HG03139 (cell line): ENCODE data around the gene HOXB5.

ENCODE experiments used
- ATAC-seq: cut with Tn5 transposase; IDR thresholded peaks from one replicate; pipeline ENCODE4 v1.9.1; 2021; ENCODE audit not compliant: unreplicated experiment

The HOXB5 gene

DNA sequence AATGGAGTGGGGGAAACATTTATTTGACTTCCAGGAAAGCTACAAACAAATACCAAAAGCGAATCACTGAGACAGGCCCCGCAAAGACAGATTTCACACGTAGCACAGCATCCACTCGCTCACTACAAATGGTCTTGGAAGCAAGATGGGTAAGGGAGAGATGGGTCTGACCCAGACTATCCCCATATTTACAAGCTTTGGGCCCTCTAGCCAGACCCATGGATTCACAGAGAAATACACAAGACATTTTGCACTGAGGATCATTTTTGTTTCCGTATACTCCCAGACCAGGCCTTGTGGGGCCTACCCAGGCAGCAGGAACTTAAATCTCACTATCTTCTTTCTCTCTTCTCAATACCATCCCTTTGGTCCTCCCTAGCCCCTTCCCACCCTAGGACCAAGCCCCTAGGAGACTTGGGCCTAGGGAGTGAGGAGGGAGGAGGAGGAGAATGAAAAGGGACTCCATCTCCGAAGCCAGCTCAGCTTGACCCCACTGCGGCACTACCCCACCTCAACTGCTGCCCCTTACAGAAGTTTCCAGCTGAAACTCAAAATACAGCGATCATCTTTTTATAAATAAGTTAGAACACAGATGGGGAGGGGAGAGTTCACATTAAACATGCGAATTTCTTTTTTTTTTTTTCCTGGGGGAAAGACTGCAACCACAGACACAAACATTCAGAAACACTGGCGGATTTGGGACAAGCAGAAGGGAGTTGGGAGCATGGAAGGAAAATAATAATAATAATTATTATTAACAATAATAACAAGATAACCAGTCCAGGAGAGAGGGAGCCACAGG, 2.1 kb downstream of the HOXB5 start:
- ATAC-seq = no peak

DNA sequence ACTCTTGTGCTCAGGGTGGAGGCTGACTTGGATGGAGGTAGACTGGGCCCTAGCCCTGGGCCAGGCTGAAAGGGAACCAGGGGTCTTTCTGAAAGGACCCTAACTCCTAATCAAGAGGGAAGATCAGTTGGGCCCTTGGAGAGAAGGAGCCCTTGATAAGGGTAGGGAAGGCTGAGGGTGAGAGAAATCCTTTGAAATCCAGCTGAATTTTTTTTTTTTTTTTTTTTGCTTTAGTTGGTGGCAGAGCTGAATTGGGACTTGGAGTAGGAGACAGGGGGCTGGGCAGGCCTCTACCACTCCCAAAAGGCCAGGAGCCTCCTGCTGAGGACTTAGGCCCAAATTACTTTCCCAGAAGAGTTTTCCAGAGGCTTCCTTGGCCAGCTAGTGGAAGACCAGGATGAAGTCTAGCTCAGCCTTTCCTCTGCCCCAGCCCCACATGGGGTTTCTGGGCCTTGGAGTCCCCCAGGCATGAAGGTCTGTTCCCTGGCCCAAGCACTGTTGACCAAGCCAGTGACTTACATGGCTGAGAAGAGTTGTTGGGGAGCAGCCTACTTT, 2.9 kb downstream of the HOXB5 start:
- ATAC-seq = no peak

DNA sequence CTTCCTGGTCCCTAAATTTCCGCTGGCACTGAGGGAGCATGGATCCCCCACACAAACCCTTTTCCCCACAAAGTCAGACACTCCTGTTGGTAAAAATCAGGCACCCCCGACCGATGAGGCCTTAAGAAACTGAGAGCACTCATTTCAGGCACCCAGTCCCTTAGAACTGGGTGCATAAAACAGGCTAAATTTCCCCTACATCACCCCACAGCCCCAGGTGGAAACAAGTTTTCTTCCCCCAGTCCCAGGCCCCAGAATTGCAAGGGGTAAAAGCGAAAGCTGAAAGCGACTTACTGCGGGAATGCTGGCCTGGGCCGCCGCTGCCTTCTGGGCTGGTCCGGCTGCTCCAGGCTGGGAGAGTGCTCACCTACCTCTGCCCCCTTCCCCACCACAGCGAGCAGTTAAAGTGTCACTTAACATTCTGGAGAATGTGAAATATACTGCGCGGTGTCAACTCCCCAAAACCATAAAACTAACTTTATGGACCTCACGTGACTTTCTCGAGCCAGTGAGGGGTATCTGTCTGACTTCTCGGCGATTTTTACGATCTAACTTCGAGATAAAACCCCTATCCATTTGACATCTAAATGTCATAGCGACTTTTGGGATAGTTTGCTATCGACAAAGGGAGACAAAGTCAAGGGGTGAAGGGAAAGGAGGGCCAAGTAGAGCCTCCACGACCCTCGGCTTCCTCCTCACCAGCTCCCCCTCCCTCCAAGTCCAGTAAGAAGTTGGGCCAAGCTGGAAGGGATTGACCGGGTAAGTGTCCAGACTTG, 3.6 kb downstream of the HOXB5 start, which contains the start of gene HOXB3:
Gene HOXB3 (minus strand): TSS at position 411 of the 776 bp plus-strand sequence. CDS start 37,767 bp downstream, outside the sequence.
- no peak for ATAC-seq

DNA sequence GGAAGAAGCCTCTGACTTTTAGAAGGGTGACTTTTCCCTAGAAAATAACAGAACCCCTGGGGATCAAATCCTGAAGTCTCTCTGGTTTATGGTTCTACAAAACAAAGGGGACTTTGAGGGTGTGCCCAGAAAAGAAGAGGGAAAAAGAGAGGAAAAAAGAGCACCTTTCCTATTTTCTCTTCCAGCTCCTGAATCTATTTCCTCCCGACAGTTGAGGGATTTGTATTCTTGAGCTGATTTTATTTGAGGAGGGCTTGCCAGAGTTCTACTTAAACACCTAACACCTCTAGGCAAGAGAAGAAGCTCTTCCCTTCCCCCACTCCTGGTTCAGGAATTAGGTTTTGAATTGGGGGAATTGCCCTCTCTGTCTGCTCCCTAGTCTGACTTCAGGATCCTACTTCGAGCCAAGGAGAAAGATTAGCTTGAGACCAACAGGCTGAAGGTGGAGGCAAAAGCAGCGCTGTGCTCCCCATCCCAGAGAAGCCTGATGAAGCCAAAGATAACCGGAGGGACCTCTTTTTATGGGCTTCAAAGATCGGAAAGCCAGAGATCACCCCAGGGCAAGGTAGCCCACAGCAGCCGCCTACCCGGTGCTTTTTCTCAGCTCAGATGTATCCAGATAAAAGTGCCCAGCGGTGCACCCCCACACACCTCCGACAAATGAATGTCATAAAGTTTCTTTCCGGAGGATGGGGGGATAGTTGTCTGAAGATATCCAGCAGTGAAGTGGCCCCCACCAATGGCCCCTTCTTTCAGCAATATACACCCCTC, 4.3 kb downstream of the HOXB5 start:
- ATAC-seq = no peak

DNA sequence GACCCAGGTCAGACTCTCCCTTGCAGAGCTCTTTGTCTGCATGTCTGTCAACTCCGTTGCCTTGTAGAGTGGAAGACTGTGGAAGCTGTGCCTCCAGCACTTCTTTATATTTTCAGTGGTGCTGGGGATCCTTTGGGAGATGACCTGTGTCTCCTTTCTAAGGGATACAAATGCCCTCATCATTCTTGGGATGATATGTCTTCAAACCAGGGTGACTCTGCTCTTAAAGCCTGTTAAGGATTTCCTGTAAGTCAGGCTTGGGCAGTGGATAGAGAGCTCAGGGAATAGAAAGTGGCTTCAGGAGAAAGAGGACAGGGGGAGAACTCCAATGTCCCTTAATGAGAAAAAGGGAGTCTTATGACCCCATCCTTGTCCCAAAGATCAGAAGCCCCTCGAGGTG, 5.1 kb downstream of the HOXB5 start:
- ATAC-seq = no peak

DNA sequence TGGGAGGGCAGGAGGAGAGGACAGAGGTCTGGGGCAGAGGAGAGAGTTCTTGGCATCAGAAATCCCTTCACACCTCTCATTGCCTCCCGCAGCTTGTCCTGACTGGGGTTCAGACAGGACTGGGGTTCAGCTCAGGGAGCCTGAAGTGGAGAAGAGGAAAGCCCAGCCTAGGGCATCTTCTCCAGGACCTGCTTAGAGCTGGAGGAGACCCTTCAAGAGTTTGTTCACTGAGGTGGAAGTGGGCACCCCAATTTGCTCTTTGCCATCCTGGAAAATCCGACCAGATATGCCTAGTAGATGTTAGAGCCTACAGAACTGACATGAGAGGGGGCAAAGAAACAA, 5.5 kb downstream of the HOXB5 start:
- no peak for ATAC-seq

DNA sequence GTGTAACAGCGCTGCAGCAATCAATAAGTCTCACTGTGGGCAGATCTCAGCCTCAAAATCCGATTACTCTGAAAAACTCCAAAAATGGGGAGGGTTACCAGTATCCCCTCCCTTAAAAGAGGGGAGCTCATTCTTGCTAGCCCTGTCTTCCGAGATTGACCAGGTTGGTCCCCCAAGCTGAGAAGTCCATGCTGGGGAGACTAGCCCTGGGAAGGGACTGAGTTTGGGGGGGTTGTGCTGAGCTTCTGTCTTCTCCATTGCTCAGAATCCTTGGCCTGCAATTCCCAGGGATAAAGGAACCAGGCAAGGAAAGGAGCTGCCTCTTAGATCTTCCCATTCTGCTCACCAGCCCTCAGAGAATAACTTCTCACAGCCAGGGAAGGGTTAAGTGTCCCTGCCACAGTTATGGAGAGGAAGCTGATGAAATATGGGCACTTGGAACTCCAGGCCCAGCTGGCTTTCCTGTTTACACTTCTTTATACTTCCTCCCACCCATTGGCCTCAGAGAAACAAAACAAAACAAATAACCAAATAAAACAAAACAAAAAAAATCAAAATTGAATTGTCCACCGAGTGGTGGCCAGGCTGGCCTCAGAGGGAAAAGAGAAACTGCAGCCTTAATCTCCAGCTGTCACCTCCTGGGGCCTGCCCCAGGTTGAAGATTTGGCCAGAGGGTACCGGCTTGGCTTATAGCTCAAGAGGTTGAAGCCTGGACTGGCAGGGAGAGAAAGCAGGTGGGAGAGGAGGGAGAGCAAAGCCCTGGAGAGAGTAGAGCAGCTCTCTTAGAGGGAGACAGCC, 6.1 kb downstream of the HOXB5 start:
- no peak for ATAC-seq

DNA sequence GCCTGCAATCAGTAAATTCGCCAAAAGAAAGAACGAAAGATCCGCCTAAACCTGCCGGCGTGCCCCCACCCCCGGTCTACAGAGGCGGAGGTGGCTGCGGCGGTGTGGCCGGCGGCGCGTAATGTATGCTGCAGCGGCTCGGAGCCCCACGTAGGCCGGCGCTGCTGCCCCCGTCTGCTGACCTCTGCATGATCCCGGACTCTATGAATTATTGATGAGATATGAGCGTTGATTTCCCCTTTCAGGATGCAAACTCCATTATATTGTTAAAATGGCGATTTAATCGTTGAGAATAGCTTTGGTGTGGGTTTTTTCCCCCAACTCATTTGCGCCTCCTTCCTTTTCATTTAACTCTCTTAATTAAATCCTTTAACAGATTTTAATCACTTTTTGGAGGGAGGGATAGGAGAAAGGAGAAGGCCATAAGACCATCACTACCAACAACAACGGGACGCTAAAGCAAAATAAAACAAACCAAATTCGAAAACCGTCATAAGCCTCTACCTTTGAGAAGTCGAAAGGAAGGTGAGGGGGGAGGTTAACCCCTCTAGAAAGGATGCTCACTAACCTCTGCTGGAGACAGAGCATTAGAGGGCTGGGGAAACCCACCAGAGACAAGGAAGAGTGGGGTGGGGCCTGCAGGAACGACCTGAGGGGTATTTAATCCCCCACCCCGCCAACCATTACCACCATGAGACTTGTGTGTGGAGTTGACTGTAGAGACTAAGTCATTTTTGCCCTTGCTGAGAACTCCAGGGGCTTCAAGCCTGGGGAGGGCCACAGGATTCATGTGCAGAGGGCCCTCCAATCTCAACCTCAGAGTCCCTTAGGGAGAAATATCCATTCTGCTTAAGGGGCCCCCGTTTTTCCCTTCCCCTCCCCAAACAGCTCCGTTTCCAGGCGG, 7.0 kb downstream of the HOXB5 start:
- ATAC-seq = no peak

DNA sequence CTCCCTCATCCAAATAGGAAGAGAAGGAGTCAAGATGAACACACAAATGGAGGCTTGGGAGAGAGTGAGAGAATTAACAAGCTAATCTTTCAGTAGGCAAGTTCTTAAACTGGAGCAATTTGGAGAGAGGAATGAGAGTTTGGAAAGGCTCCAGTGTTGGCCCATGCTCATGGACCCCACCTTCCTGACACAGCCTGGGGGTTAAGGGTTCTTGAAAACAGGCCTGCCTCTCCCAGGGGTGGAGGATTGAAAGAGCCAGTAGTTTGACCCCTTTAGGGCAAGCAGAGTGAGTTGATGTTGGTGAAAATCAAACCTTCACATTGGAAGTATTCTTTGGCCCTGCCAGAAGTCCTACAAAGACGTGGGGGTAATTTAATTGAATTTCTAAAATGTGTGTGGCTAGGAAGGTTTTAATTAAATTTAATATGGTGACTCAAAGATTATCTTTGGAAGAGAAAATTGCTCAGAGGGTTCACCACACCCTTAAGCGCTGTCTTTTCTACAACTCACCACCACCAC, 9.3 kb downstream of the HOXB5 start:
- no peak for ATAC-seq

DNA sequence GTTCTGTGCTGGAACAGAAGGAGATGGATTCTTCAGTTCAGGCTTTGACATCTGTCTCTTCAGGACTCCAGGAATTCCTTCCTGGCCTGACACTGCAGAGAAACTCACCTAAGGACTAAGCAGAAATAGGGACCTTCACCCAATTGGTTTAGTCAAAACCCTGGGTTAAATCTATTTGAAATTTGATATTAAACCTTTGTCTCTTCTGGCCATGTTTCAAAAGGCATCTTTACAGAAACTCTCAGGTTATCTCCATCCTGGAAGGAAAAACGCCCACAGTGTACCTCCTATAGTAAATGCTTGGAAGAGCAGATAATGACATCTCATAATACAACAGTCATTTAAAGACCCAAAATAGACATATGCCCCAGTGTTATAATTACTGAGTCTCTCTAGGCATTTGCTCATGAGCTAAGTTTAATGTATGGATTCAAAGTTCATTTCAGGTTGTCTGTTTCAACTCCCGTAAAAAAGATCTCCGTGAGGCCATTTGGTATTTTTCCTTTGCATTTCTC, 9.8 kb downstream of the HOXB5 start:
- ATAC-seq = no peak

DNA sequence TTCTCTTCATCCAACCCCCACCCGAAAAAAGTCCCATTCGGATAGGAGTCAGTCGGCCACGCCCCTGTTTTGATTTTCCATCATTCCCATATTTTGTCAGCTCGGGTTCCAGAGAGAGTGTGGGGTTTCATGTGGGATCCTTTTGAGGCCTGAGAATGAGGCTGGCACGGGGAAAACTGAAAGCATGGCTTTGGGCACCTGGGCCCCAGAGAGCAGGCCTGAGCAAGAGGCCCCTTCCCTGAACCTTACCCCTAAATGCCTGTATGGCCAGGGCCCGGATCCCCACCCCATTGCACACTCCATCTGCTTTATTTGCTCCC, 10.9 kb downstream of the HOXB5 start:
- ATAC-seq = no peak

DNA sequence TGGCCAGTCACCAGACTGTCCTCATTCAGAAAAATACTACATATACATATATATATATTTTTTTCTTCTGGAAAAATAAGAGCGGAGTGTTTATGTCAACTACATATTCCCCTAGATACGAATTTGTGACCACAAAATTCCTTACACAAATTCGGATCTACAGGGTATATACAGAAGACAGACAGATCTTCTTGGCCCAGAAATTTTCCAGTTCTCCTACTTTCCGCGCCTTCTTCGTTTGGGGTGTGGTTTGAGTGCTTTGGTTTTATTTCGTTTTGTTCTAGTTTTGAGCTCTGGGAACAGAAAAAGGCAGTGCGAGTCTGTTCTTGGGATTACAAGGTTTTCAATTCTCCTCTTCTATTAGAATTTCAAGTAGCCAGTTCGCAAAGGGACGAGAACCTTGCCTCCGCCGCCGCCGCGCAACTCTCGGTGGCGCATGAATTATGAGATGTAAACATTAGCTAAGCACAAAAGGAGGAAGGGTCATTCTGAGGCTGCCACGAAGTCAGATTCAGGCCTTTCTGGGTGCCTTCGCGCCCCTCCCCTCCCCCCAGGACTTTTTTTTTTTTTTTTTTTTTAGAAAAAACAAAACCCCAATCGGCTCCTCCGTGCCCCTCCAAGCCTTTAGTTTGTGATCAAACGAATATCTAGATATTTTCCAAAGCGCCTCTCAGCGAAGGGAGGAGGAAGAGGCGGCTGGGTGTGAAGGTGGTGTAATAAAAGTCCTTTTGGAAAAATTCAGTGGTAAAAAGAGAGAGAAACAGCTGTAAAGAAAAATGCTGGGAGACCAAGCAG, 13.6 kb downstream of the HOXB5 start:
- ATAC-seq = no peak

DNA sequence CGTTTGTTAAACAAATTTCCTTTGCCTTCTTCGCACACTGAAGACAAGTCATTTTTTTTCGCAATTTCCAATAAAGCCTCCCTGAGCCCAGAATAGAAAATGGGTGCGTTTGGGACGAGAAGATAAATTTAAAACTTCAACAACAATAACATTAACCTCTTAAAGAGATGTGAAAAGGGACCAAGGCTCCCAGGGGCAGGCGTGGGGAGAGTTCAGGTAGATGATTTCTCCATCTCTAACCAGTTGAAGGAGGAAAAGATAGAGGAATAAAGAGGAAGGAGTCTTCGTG, 14.2 kb downstream of the HOXB5 start:
- no peak for ATAC-seq

DNA sequence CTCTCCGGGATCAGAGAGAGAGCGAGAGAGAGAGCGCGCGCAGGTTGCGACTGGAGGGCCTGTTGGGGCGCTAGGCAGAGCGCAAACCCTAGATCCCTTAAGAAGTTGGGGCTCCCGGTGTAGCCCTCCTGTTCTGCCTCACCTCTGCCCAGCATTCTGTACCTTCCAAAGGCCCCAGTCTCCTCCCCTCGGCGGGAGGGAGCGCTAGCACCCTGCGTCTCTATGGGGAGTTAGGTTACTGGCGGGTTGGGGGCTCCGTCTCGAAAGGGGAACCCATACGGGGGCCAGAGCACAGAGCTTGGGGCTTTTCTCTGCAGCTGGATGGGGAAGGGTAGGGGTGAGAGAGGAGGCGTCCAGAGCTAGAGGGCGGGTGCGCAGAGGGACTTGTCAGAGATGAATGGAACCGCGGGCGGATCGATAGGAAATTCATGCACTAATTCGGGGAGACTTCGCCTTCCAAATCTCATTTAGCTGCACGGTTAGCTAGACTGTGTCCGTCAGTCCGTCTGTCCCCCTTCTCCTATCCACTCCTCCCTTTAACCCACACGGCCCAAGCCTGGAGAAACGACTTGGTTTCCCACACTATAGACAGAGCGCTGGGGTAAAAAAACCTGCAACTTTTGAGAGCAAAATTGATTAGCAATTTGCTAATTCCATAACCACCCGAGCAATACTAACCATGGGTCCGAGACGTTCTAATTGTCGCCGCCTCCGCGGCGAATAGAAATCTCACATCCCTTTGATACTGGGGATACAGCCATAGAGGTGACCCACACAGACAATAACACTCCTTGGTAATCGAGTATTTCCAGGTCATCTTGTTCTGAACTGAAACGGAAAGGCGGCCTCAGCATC, 14.7 kb downstream of the HOXB5 start:
- peak; percentile 31 for ATAC-seq

DNA sequence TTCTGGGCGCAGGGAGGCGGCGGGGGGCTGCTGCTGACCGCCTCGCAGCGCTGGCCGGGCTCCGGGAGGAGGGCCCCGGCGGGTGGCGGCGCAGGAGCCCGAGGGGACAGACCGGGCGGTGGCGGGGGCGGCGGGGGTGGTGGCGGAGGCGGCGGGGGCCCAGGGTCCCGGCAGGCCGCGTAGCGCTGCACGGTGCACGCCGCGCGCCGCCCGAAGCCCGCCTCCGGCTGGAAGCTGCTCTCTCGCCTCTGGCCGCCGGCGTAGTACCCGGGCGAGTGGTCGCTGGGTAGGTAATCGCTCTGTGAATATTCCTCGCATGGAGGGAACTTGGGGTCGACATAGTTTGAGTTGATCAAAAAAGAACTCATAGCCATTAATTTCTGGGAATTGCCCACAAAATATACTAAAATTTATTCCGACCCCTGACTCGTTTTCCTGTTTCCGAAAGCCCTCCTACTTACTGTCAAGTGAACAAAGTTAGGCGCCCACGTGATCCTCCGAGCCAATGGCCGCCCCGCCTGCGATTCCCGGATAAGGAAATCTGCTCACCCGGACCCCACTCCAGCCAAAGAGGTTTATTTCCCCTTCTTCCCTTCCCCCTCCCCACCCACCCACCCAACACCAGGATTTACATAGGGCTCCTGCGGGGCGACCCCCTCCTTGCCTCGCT, 15.5 kb downstream of the HOXB5 start, which contains the start of gene HOXB4:
Gene HOXB4 (minus strand): TSS at position 405 of the 670 bp plus-strand sequence. CDS start 31 bp downstream, at position 374.
- peak; percentile 45 for ATAC-seq

DNA sequence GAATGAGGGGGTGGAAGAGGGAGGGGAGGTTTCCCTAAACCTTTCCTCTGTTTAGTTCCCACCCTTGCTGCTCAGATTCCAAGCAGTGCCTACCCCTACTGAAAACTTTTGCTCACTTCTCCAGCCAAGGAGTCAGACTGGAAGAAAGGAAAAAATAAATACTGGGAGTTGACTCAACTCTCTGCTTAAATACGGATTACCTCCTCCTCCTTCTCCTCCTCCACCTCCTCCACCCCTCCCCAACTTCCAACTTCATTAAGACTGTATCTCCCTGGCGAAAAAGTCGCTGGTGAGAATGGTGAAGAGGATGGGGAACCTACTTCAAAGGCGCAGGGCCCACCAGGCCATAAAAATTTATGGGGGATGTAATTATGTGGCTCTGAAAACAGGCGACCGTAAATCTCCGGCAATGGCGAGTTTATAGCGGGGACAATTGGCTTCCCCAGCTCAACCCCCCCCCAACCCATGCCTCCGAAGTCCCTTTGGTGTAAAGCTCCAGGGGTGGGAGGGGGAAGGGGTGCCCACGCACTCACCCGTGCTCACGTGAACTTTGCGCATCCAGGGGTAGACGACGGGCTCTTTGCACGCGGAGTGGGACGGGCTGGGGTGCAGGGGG, 16.1 kb downstream of the HOXB5 start:
- ATAC-seq = no peak
